ENCODE data around the gene GOLM1.

DNA sequence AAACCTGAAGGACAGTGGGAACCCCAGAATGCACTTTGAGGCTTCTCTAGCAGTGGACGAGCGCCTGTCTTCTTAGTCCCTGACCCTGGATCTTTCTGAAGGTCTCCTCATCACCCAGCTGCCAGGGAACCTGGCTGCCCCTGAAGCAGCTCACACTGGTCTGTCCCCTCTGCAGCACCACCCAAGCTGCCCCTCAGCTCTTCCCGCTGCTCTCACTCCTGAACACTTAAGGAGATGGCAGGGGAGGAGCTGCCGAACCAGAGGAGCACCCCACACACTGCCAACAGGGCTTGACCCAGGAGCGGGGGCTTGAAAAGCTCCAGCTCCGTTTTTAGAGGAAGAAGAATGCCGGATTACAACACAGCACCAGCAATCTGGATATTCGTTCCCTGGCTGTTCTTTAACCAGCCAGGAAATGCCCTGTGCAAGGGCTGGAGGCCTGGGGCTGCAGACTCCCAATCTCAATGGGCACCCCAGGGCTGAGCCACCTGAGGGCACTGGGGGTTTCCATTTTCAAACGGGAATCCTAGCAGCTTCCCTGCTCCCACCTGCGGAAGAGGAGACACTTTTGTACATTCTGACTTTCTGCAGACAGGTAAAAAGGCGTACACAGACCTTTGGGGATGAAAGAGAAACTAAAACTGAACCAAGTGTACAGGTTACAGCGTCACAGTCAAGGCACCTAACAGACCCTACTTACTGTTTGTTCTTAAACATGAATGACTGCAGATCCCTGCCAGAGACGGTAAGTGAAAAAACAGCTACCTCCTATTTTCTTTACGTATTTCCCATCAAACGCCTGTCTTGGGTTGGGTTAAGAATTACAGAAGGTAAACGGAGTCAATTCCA, 36.3 kb downstream of the GOLM1 start:
- TF ChIP-seq, protein P1, sequence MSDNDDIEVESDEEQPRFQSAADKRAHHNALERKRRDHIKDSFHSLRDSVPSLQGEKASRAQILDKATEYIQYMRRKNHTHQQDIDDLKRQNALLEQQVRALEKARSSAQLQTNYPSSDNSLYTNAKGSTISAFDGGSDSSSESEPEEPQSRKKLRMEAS (IDR thresholded peaks at IDR 0.05; ENCODE audit: insufficient read depth, insufficient read length), result no peak
- TF ChIP-seq POLR2AphosphoS5 (IDR thresholded peaks at IDR 0.05; ENCODE audit: insufficient read depth, low read depth, low read length) (no peak), MYC (IDR thresholded peaks at IDR 0.05; ENCODE audit: low read depth, low read length) (no peak), POLR2A (IDR thresholded peaks at IDR 0.05; ENCODE audit: low read depth, low read length) (no peak), FOS (IDR thresholded peaks at IDR 0.05; ENCODE audit: borderline replicate concordance, insufficient read depth, low read length) (no peak), GATA2 (IDR thresholded peaks at IDR 0.05; ENCODE audit: insufficient read depth, insufficient read length, low read depth, low read length) (no peak), EZH2 (IDR thresholded peaks at IDR 0.05; ENCODE audit: borderline replicate concordance, low read depth, low read length, severe bottlenecking) (no peak)
- TF ChIP-seq, protein P2, sequence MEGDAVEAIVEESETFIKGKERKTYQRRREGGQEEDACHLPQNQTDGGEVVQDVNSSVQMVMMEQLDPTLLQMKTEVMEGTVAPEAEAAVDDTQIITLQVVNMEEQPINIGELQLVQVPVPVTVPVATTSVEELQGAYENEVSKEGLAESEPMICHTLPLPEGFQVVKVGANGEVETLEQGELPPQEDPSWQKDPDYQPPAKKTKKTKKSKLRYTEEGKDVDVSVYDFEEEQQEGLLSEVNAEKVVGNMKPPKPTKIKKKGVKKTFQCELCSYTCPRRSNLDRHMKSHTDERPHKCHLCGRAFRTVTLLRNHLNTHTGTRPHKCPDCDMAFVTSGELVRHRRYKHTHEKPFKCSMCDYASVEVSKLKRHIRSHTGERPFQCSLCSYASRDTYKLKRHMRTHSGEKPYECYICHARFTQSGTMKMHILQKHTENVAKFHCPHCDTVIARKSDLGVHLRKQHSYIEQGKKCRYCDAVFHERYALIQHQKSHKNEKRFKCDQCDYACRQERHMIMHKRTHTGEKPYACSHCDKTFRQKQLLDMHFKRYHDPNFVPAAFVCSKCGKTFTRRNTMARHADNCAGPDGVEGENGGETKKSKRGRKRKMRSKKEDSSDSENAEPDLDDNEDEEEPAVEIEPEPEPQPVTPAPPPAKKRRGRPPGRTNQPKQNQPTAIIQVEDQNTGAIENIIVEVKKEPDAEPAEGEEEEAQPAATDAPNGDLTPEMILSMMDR (IDR thresholded peaks at IDR 0.05; ENCODE audit: extremely low read depth in 1 of 2, insufficient read depth in 1 of 2, low read depth in 1 of 2, low read length in 2 of 2), result no peak
